ENCODE results near the gene RCOR3.

DNA sequence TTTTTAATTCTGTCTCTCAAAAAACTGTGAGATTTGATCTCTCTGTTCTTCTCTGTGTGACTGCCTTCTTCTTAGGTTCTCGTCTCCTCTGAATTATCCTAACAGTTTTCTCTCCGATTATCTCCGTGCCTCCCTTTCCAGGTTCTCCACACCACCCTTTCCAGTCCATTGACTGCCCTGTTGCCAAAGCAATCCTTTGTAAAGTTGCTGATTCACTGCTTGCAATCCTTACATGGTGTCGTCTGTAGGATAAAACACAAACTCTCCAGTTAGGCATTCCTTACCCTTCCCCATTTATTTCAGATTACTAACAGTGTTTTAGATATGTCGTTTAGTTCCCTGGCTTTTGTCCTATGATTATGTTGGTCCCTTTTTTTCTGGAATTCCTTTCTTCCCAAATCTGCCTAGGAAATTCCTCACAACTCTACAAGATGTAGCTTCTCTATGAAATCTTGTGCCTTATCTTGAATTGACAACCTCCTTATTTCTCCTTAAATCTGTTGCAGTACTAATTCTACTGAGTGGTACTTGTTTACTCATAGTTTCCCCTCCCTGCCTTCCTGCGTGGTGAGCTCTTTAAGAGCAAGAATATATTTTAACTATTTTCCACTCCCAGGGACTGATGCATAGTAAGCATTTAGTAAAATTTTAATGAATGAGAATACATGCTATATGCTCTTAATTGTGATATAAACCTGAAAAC is 22.3 kb downstream of the RCOR3 start:
- TF ChIP-seq, protein P1, sequence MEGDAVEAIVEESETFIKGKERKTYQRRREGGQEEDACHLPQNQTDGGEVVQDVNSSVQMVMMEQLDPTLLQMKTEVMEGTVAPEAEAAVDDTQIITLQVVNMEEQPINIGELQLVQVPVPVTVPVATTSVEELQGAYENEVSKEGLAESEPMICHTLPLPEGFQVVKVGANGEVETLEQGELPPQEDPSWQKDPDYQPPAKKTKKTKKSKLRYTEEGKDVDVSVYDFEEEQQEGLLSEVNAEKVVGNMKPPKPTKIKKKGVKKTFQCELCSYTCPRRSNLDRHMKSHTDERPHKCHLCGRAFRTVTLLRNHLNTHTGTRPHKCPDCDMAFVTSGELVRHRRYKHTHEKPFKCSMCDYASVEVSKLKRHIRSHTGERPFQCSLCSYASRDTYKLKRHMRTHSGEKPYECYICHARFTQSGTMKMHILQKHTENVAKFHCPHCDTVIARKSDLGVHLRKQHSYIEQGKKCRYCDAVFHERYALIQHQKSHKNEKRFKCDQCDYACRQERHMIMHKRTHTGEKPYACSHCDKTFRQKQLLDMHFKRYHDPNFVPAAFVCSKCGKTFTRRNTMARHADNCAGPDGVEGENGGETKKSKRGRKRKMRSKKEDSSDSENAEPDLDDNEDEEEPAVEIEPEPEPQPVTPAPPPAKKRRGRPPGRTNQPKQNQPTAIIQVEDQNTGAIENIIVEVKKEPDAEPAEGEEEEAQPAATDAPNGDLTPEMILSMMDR (IDR thresholded peaks at IDR 0.05): no peak
- no peak for TF ChIP-seq POLR2AphosphoS5 (IDR thresholded peaks at IDR 0.05)
